Kidney glomerular epithelial cell (primary cell): Measurements from ENCODE around the gene RAB4B.
"Not testable (repeated sequence)": the region's sequence is repeated elsewhere in the genome, so short reads cannot be mapped to it uniquely, and the experiment has no call there.

Source experiments
- DNase-seq: peaks from one replicate; lab custom pipeline; 2025; lab: John Stamatoyannopoulos, UW

Gene RAB4B

DNA sequence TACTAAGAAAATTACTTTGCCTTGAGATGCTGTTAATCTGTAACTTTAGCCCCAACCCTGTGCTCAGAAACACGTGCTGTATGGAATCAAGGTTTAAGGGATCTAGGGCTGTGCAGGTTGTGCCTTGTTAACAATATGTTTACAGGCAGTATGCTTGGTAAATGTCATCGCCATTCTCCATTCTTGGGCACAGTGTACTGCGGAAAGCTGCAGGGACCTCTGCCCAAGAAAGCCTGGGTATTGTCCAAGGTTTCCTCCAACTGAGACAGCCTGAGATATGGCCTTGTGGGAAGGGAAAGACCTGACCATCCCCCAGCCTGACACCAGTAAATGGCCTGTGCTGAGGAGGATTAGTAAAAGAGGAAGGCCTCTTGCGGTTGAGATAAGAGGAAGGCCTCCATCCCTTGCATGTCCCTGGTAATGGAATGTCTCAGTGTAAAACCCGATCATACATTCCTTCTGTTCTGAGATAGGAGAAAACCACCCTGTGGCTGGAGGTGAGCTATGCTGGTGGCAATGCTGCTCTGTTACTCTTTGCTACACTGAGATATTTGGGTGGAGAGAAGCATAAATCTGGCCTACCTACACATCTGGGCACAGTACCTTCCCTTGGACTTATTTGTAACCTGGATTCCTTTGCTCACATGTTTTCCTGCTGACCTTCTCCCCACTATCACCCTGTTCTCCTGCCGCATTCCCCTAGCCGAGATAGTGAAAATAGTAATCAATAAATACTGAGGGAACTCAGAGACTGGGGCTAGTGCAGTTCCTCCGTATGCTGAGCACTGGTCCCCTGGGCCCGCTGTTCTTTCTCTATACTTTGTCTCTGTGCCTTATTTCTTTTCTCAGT lies 44.9 kb downstream of the RAB4B start:
- not testable (repeated sequence) for DNase-seq

DNA sequence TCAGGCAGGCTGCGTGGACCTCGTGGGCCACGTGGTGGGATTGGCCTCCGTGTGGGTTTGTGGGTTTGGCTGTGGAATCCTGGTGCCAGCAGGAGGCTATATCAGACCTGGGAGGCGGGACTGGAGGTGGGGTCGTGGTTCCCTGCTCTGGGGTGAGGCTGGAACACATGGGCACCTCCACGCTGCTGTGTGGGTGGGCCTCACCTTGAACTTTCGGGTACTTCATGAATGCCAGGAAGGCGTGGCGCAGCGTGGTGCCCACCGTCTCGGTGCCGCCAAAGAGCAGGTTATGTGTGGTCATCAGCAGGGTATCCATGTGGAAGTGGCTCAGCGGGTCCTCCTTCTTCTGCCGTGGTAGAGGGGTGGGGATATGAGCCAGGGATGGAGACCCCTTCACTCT lies 46.9 kb downstream of the RAB4B start:
- not testable (repeated sequence) for DNase-seq

DNA sequence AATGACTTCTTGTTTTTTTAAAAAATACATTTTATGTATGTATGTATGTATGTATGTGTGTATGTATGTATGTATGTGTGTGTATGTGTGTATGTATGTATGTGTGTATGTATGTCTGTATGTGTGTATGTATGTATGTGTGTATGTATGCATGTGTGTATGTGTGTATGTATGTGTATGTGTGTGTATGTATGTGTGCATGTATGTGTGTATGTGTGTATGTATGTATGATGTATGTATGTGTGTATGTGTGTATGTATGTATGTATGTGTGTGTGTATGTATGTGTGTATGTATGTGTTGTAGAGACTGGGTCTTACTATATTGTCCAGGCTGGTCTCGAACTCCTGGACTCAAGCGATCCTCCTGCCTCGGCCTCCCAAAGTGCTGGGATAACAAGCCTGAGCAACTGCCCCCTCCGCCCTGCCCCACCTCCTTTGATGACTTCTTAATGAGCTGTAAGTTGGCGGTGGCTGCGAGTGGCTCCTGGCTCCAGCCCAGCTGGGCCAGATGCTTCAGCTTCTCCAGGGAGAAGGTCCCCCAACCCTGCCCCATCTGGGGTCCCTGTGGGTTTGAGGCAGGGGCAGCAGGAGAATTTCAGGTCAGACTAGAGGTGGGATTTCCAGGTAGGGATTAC lies 47.5 kb downstream of the RAB4B start:
- not testable (repeated sequence) for DNase-seq

- DNase-seq: not testable (repeated sequence)
Measured at GRCh38 chr19:40826312-40826698, 48.3 kb downstream of the RAB4B start.

- DNase-seq: not testable (repeated sequence)
Measured at GRCh38 chr19:40826699-40827385, 48.8 kb downstream of the RAB4B start.

DNA sequence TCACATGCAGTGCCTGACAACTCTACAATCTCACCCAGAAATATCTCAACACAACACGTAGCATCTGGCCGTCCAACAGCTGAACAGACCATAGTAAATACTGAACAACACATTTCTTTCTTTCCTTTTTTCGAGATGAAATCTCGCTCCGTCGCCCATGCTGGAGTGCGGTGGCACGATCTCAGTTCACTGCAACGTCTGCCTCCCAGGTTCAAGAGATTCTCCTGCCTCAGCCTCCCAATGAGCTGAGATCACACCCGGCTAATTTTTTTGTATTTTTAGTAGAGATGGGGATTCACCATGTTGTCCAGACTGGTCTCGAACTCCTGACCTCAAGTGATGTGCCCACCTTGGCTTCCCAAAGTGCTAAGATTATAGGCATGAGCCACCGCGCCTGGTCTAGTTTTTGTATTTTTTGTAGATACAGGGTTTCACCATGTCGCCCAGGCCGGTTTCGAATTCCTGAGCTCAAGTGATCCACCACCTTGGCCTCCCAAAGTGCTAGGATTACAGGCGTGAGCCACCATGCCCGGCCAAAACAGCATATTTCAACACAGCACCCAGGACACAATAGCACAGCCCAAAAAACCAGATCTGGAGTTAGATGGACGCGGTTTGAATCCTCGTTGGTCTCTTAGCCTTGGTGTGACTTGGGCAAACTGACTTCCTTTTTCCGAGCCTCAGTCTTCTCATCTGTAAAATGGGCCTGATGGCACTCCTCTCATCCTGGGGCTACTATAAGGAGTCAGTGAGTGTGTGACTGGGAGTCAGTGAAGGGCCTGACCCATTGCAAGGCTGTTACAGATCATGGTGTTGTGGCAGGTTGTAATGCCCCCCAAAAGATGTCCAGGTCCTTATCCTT lies 49.6 kb downstream of the RAB4B start:
- DNase-seq: no peak

- no peak for DNase-seq
Measured at GRCh38 chr19:40829205-40829604, 51.2 kb downstream of the RAB4B start.

GRCh38 chr19:40830741-40831140 lies 52.7 kb downstream of the RAB4B start:
- DNase-seq: not testable (repeated sequence)

DNA sequence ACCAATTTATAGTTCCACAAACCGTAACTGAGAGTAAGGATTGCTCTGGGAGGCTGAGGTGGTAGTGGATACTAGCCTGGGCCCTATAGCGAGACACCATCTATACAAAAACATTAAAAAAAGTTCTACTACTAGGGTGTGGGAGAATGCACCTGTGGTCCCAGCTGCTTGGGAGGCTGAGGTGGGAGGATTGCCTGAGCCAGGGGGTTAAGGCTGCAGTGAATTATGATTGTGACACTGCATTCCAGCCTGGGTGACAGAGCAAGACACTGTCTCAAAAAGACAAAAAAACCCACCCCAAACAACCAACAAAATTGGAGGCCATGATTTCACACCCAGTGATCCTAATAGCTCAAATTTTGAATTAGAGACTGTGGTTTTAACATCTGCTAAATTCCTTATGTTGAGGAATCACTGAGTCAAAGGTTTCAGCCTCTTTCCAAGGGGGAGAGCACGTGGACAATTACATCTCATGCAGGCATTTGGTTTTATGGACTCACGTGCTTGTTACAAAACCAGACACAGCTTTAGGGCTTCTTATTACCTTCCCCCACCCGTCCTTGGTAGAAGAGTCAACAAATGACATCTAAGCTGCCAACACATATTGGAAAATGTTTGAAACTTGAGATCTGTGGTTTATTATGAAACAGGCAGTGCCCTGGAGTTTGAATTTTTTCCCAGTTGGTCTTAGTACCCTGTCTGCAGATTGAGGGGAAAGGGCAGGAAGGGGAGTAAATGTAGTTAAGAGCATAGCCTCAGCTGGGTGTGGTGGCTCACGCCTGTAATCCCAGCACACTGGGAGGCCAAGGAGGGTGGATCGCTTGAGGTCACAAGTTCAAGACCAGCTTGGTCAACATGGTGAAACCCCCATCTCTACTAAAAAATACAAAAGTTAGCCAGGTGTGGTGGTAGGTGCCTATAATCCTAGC lies 53.7 kb downstream of the RAB4B start:
- no peak for DNase-seq

DNA sequence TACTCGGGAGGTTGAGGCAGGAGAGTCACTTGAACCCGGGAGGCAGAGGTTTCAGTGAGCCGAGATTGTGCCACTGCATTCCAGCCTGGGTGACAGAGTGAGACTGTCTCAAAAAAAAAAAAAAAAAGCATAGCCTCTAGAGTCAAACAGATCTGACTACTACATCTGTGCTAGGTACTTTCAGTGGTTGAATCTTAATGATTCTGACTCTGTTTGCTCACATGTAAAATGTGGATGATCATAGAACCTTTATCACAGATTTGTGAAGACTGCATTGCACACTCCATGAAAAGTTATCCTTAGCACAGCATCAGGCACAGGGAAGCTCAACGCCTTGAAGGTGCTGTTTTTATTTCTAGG lies 54.4 kb downstream of the RAB4B start:
- not testable (repeated sequence) for DNase-seq

- DNase-seq: not testable (repeated sequence)
Measured at GRCh38 chr19:40833728-40834533, 55.9 kb downstream of the RAB4B start.

GRCh38 chr19:40836754-40837429 lies 58.8 kb downstream of the RAB4B start:
- no peak for DNase-seq

GRCh38 chr19:40838477-40838876 lies 60.4 kb downstream of the RAB4B start:
- not testable (repeated sequence) for DNase-seq

DNA sequence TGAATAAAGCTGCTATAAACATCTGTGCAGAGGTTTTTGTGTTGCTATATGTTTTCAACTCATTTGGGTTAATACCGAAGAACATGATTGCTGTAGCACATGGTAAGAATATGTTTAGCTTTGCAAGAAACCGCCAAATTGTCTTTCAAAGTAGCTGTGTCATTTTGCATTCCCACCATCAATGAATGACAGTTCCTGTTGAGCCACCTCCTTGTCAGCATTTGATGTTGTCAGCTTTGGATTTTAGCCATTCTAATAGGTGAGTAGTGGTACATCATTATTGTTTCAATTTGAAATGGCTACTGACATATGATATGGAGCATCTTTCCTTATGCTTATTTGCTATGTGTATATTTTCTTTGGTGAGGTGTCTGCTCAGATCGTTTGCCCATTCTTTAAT lies 64.0 kb downstream of the RAB4B start:
- DNase-seq: not testable (repeated sequence)

DNA sequence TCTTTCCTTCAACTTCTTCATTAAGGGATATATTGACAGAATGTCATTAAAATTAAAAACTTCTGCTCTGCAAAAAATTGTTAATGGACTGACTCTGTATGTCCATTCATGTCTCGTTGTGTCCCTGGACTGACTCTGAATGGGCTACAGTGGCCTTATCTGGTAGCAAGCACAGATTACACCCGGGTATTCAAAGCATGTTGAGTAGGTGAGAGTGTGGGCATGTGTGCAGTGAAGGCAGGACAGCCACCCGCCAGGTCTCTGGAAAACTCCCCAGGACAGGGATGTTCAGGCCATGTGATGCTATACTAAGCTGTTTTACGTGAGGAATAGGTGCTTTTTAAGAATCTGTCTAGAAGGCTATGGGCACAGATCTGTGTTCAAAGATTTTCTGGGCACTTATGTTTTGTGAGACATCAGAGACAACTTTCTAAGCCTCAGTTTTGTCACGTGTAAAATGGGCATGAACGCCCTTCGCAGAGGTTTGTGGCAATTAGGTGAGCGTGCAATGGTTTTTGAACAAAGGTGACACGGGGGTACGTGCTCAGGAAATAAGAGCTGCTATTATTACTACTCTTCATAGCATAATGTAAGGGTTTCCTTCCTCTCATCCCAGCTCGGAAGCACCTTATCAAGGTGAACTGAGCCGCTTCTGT lies 65.1 kb downstream of the RAB4B start:
- not testable (repeated sequence) for DNase-seq

- DNase-seq: not testable (repeated sequence)
Measured at GRCh38 chr19:40843653-40844052, 65.6 kb downstream of the RAB4B start.
